ENCODE results near the gene STIM1.
"Not testable (repeated sequence)": the region's sequence is repeated elsewhere in the genome, so short reads cannot be mapped to it uniquely, and the experiment has no call there.

Gene STIM1

GRCh38 chr11:4130219-4130618, 274.8 kb downstream of the STIM1 start:
- DNase-seq, result not testable (repeated sequence)

- no peak for DNase-seq
These were observed 279.3 kb downstream of the STIM1 start for GRCh38 chr11:4134806-4135205.

DNA sequence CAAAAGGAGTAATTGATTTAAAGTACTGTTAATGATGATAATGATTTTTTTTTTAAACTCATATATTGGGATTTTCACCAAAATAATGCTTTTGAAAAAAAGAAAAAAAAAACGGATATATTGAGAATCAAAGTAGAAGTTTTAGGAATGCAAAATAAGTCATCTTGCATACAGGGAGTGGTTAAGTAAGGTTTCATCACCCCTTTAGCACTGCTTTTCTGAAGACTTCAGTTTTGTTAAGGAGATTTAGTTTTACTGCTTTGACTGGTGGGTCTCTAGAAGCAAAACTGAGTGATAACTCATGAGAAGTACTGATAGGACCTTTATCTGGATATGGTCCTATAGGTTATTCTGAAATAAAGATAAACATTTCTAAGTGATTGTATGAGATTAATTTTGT, 283.0 kb downstream of the STIM1 start:
- no peak for DNase-seq

GRCh38 chr11:4140067-4140636, 284.7 kb downstream of the STIM1 start:
- DNase-seq, result no peak
